OCI-LY7 (cell line): ENCODE measurements around the gene NOD2. TPM values are rescaled to one million over a fixed set of nuclear protein-coding genes. Genes with fewer than 3 reads are reported as not detected.

ENCODE experiments used
- BruUV-seq: library from RNA; stranded (reverse); fragments of 400-500 nt; replicated peaks from 2 replicates; lab custom pipeline; 2021; lab: Mats Ljungman, UMichigan
- CTCF ChIA-PET: fragments of 300-600 bp; sonication (Branson Sonifier 250); formaldehyde crosslinking; loops from one replicate; lab custom pipeline; 2022; ENCODE audit warnings: antibody characterized with exemption; ENCODE audit not compliant: unreplicated experiment; lab: Charles Lee
- POLR2A ChIA-PET: fragments of 300-600 bp; sonication (Branson Sonifier 250); formaldehyde crosslinking; loops from one replicate; lab custom pipeline; 2022; ENCODE audit warnings: antibody characterized with exemption; lab: Charles Lee
- DNase-seq: peaks from one replicate; pipeline ENCODE4 v3.0.0-alpha.2; 2015; ENCODE audit warnings: low spot score
- H2AFZ ChIP-seq: fragments of 200-600 bp; sonication (generic), shearing (Covaris generic); 2 replicates; pipeline ENCODE4 v1.6.1; 2014; ENCODE audit warnings: mild to moderate bottlenecking, antibody characterized with exemption, low read length, moderate library complexity
- H3K27ac ChIP-seq: fragments of 200-600 bp; sonication (generic); 2 replicates; pipeline ENCODE4 v1.5.1; 2014; ENCODE audit warnings: mixed run types, low read depth, mild to moderate bottlenecking, moderate library complexity, low read length, inconsistent platforms; ENCODE audit not compliant: poor library complexity, severe bottlenecking
- H3K36me3 ChIP-seq: fragments of 200-600 bp; sonication (generic); 2 replicates; pipeline ENCODE4 v1.6.1; 2014; ENCODE audit warnings: mild to moderate bottlenecking, antibody characterized with exemption, low read length, moderate library complexity, mixed read lengths; ENCODE audit not compliant: insufficient read depth
- H3K4me1 ChIP-seq: fragments of 200-600 bp; sonication (generic); 2 replicates; pipeline ENCODE4 v1.5.1; 2014; ENCODE audit warnings: mild to moderate bottlenecking, low read length; ENCODE audit not compliant: insufficient read depth, poor library complexity, severe bottlenecking
- H3K4me2 ChIP-seq: fragments of 200-600 bp; sonication (generic); 2 replicates; pipeline ENCODE4 v1.6.1; 2014; ENCODE audit warnings: mild to moderate bottlenecking, low read length
- H3K4me3 ChIP-seq: fragments of 200-600 bp; sonication (generic); 2 replicates; pipeline ENCODE4 v1.5.1; 2014; ENCODE audit warnings: mild to moderate bottlenecking, low read depth, low read length; ENCODE audit not compliant: poor library complexity, severe bottlenecking
- H3K79me2 ChIP-seq: fragments of 200-600 bp; sonication (generic); 2 replicates; pipeline ENCODE4 v1.6.1; 2016; ENCODE audit warnings: low read depth, mild to moderate bottlenecking, low read length, moderate library complexity, mixed read lengths; ENCODE audit not compliant: insufficient read depth
- H3K9me2 ChIP-seq: fragments of 200-600 bp; sonication (generic); 2 replicates; pipeline ENCODE4 v1.6.1; 2016; ENCODE audit warnings: mild to moderate bottlenecking, low read length, mixed read lengths; ENCODE audit not compliant: insufficient read depth
- H3K9me3 ChIP-seq: fragments of 200-600 bp; sonication (generic); 2 replicates; pipeline ENCODE4 v1.6.1; 2014; ENCODE audit warnings: mild to moderate bottlenecking, mixed run types, low read length, mixed read lengths
- H4K20me1 ChIP-seq: fragments of 200-600 bp; sonication (generic); 2 replicates; pipeline ENCODE4 v1.6.1; 2014; ENCODE audit warnings: mild to moderate bottlenecking, antibody characterized with exemption, low read length, moderate library complexity, mixed read lengths; ENCODE audit not compliant: insufficient read depth
- EZH2phosphoT487 ChIP-seq: fragments of 200-600 bp; sonication (generic); IDR thresholded peaks from 2 replicates; pipeline ENCODE4 v1.6.1; 2018; ENCODE audit warnings: low read depth, borderline replicate concordance, mild to moderate bottlenecking, mixed run types, antibody characterized with exemption, low read length, moderate library complexity, mixed read lengths
- intact Hi-C: fragments of 100-400 bp; cut with micrococcal nuclease; formaldehyde crosslinking; loops from one replicate; pipeline ENCODE4 v1.10.0; 2022; ENCODE audit not compliant: unreplicated experiment
- total RNA-seq, 2 experiments: library from RNA; depleted of rRNA in 1 of 2; stranded (reverse); fragments of >200 nt in 1 of 2; shearing (Covaris generic) in 1 of 2; gene quantifications; 2 replicates each; pipeline ENCODE4 v1.2.3, GENCODE V29; 2014 to 2022
- TF ChIP-seq, protein P1 (sequence below): fragments of 200-600 bp; sonication (generic); conservative IDR thresholded peaks from 2 replicates; pipeline ENCODE4 v1.5.1; 2014; ENCODE audit warnings: mild to moderate bottlenecking, antibody characterized with exemption, low read length, moderate library complexity, mixed read lengths

NOD2 gene
- total RNA-seq, 2 experiments from 2014 or later = not detected

DNA sequence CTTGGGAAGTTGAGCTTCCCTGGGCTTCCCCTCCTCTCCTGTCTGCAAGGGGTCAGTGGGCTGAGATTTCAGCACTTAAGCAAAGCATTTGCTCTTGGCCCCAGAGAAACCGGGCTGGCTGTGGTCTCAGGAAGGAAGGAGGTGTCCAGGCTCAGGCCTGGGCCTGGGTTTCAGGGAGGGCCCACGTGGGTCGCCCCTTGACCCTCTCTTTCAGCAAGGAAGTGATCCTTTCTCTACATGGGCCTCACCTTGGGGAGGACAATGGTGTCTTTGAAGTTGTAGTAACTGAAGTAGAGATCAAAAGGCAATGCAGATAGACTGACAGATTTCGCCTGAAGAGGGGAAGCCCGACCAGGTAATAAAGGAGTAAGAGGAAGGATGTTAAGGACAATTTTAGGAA, 2.7 kb downstream of the NOD2 start:
- H3K27ac ChIP-seq = no peak overlapping the region
- H3K4me2 ChIP-seq = no peak overlapping the region
- H4K20me1 ChIP-seq = no peaks in the 10 kb centered on the region
- no peak overlapping the region for H2AFZ ChIP-seq
- BruUV-seq = no TSS peak
- H3K4me1 ChIP-seq = no peaks in the 10 kb centered on the region
- TF ChIP-seq, protein P1, sequence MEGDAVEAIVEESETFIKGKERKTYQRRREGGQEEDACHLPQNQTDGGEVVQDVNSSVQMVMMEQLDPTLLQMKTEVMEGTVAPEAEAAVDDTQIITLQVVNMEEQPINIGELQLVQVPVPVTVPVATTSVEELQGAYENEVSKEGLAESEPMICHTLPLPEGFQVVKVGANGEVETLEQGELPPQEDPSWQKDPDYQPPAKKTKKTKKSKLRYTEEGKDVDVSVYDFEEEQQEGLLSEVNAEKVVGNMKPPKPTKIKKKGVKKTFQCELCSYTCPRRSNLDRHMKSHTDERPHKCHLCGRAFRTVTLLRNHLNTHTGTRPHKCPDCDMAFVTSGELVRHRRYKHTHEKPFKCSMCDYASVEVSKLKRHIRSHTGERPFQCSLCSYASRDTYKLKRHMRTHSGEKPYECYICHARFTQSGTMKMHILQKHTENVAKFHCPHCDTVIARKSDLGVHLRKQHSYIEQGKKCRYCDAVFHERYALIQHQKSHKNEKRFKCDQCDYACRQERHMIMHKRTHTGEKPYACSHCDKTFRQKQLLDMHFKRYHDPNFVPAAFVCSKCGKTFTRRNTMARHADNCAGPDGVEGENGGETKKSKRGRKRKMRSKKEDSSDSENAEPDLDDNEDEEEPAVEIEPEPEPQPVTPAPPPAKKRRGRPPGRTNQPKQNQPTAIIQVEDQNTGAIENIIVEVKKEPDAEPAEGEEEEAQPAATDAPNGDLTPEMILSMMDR = no peak
- TF ChIP-seq EZH2phosphoT487 = no peak
- H3K9me2 ChIP-seq = no peaks in the 10 kb centered on the region
- no peak for DNase-seq
- H3K4me3 ChIP-seq = no peak overlapping the region
- intact Hi-C loops = no loop called here
- no peaks in the 10 kb centered on the region for H3K79me2 ChIP-seq
- H3K9me3 ChIP-seq = no peaks in the 10 kb centered on the region
- no peaks in the 10 kb centered on the region for H3K36me3 ChIP-seq
- ChIA-PET CTCF (no interaction called here), POLR2A (no interaction called here)

DNA sequence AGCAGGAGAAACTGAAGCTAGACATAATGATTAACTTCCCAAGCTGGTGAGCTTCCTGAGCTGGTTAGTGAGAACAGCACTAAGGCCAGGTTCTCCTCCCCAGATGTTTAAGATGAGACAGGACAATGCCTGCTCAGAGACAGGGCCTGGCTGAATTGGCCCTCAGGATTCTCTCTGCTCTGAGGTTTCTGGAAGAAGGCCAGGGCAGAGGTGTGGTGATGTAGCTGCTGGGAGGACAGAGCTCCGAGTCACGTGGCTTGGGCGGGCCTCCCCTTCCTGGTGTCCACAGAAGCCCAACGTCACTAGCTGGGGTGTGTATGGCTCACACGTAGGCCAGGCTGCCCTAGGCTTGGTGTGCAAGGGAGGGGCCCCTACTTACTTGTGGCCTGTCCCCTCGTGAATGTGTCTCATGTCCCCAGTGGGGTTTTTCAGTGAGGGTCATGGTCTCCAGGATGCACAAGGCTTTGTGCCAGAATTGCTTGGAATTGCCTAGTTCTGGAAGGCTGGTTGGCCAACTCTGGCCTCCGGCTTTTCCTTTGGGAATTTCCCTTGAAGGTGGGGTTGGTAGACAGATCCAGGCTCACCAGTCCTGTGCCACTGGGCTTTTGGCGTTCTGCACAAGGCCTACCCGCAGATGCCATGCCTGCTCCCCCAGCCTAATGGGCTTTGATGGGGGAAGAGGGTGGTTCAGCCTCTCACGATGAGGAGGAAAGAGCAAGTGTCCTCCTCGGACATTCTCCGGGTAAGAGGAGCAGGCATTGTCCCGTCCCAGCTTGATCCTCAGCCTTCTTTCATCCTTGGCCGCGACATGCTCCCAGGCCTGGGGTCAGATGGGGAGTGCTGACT, 3.4 kb downstream of the NOD2 start:
- Histone ChIP-seq H3K9me3 (no peaks in the 10 kb centered on the region), H3K4me2 (no peak overlapping the region), H3K9me2 (no peaks in the 10 kb centered on the region), H2AFZ (no peak overlapping the region), H3K4me3 (no peak overlapping the region), H4K20me1 (no peaks in the 10 kb centered on the region), H3K4me1 (no peaks in the 10 kb centered on the region), H3K79me2 (no peaks in the 10 kb centered on the region), H3K36me3 (no peaks in the 10 kb centered on the region), H3K27ac (no peak overlapping the region)
- ChIA-PET POLR2A (no interaction called here), CTCF (no interaction called here)
- DNase-seq = no peak
- BruUV-seq = no TSS peak
- TF ChIP-seq, protein P1 = no peak
- TF ChIP-seq EZH2phosphoT487 = no peak
- intact Hi-C loops = no loop called here

DNA sequence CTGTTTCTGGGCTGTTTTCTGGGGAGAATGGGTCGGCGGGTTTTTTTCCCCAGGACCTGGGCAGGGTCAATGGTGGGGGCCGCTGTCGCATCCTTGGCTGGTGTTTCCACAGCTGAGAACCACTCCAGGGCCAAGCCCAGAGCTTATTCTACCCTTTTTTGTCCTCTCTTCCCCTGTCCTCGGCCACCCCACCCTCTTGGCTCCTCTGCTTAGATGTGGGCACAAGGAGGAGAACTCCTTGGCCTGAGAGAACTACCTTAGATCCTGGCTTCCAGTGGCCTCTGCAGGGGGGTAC, 4.0 kb downstream of the NOD2 start:
- TF ChIP-seq, protein P1 = no peak
- no peak for TF ChIP-seq EZH2phosphoT487
- Histone ChIP-seq H3K4me1 (no peaks in the 10 kb centered on the region), H3K9me3 (no peaks in the 10 kb centered on the region), H3K36me3 (no peaks in the 10 kb centered on the region), H4K20me1 (no peaks in the 10 kb centered on the region), H3K27ac (no peak overlapping the region), H3K79me2 (no peaks in the 10 kb centered on the region), H3K9me2 (no peaks in the 10 kb centered on the region), H3K4me3 (no peak overlapping the region), H3K4me2 (no peak overlapping the region), H2AFZ (no peak overlapping the region)
- intact Hi-C loops = no loop called here
- DNase-seq = no peak
- no TSS peak for BruUV-seq
- ChIA-PET CTCF (no interaction called here), POLR2A (no interaction called here)
